NT2/D1 (cell line): ENCODE measurements around the gene CPLANE2.

ENCODE experiments used
- DNase-seq: peaks from one replicate; pipeline ENCODE4 v3.0.0-alpha.2; 2011; ENCODE audit warnings: low read depth, low spot score
- H3K27me3 ChIP-seq: 2 replicates; pipeline ENCODE4 v1.6.0; 2011; ENCODE audit warnings: mild to moderate bottlenecking; ENCODE audit not compliant: insufficient read length, insufficient read depth
- H3K36me3 ChIP-seq: 2 replicates; pipeline ENCODE4 v1.6.1; 2011; ENCODE audit warnings: mild to moderate bottlenecking, low read length, mixed read lengths; ENCODE audit not compliant: insufficient read depth, insufficient read length
- H3K4me1 ChIP-seq: 2 replicates; pipeline ENCODE4 v1.5.1; 2011; ENCODE audit not compliant: insufficient read depth, insufficient read length
- H3K4me3 ChIP-seq: 2 replicates; pipeline ENCODE4 v1.5.1; 2011; ENCODE audit warnings: low read depth; ENCODE audit not compliant: insufficient read length
- H3K9ac ChIP-seq: 2 replicates; pipeline ENCODE4 v1.6.0; 2011; ENCODE audit warnings: low read depth; ENCODE audit not compliant: insufficient read length
- H3K9me3 ChIP-seq: 2 replicates; pipeline ENCODE4 v1.5.1; 2011; ENCODE audit warnings: mild to moderate bottlenecking, low read length; ENCODE audit not compliant: insufficient read depth
- SUZ12 ChIP-seq: IDR thresholded peaks from 2 replicates; pipeline ENCODE4 v1.6.1; 2011; ENCODE audit not compliant: insufficient read length, insufficient read depth; ENCODE audit errors: extremely low read depth
- YY1 ChIP-seq: IDR thresholded peaks from 2 replicates; pipeline ENCODE4 v1.6.1; 2011; ENCODE audit not compliant: insufficient read length, insufficient read depth
- ZNF274 ChIP-seq: IDR thresholded peaks from 2 replicates; pipeline ENCODE4 v1.6.1; 2011; ENCODE audit warnings: mild to moderate bottlenecking, low read depth, low read length

Gene CPLANE2

GRCh38 chr1:16210581-16210980 lies 26.4 kb downstream of the CPLANE2 start:
- no peak overlapping the region for H3K9ac ChIP-seq
- no peak for DNase-seq
- H3K4me3 ChIP-seq, result no peak overlapping the region
- no peak for TF ChIP-seq YY1
- TF ChIP-seq ZNF274, result no peak
- TF ChIP-seq SUZ12, result no peak
- no peaks in the 10 kb centered on the region for H3K36me3 ChIP-seq
- H3K4me1 ChIP-seq, result peaks cover 10% of the 10 kb centered on the region
- H3K27me3 ChIP-seq, result peaks cover 2% of the 10 kb centered on the region
- no peaks in the 10 kb centered on the region for H3K9me3 ChIP-seq

GRCh38 chr1:16209847-16210407 lies 27.1 kb downstream of the CPLANE2 start:
- Histone ChIP-seq H3K27me3 (peaks cover 2% of the 10 kb centered on the region), H3K9ac (peak overlapping the region; percentile 12), H3K4me3 (no peak overlapping the region), H3K4me1 (peaks cover 10% of the 10 kb centered on the region), H3K9me3 (no peaks in the 10 kb centered on the region), H3K36me3 (peaks cover under 1% of the 10 kb centered on the region)
- TF ChIP-seq ZNF274 (no peak), YY1 (no peak), SUZ12 (no peak)
- no peak for DNase-seq

GRCh38 chr1:16209132-16209846 lies 27.7 kb downstream of the CPLANE2 start:
- no peak for DNase-seq
- Histone ChIP-seq H3K4me1 (peaks cover 11% of the 10 kb centered on the region), H3K27me3 (peaks cover 2% of the 10 kb centered on the region), H3K36me3 (peaks cover 7% of the 10 kb centered on the region), H3K9ac (peak overlapping the region; percentile 12), H3K9me3 (no peaks in the 10 kb centered on the region), H3K4me3 (no peak overlapping the region)
- TF ChIP-seq SUZ12, result no peak
- TF ChIP-seq ZNF274, result no peak
- no peak for TF ChIP-seq YY1

- peaks cover 11% of the 10 kb centered on the region for H3K4me1 ChIP-seq
- no peak overlapping the region for H3K4me3 ChIP-seq
- DNase-seq, result no peak
- H3K27me3 ChIP-seq, result peaks cover 2% of the 10 kb centered on the region
- peaks cover 10% of the 10 kb centered on the region for H3K36me3 ChIP-seq
- TF ChIP-seq ZNF274 (no peak), YY1 (no peak), SUZ12 (no peak)
- peak overlapping the region; percentile 21 for H3K9ac ChIP-seq
- no peaks in the 10 kb centered on the region for H3K9me3 ChIP-seq
These were observed 28.6 kb downstream of the CPLANE2 start for GRCh38 chr1:16208270-16208987.

- no peak for DNase-seq
- Histone ChIP-seq H3K9me3 (no peaks in the 10 kb centered on the region), H3K4me1 (peaks cover 11% of the 10 kb centered on the region), H3K9ac (peak overlapping the region; percentile 81), H3K27me3 (peaks cover 2% of the 10 kb centered on the region), H3K36me3 (peaks cover 13% of the 10 kb centered on the region), H3K4me3 (peak overlapping the region; percentile 53)
- TF ChIP-seq ZNF274, result no peak
- TF ChIP-seq SUZ12, result no peak
- TF ChIP-seq YY1, result no peak
These were observed 29.4 kb downstream of the CPLANE2 start for GRCh38 chr1:16207318-16208269.

- DNase-seq, result peak; percentile 94
- peaks cover 16% of the 10 kb centered on the region for H3K36me3 ChIP-seq
- peak overlapping the region; percentile 81 for H3K9ac ChIP-seq
- peak overlapping the region; percentile 53 for H3K4me3 ChIP-seq
- H3K4me1 ChIP-seq, result peaks cover 7% of the 10 kb centered on the region
- no peaks in the 10 kb centered on the region for H3K9me3 ChIP-seq
- peaks cover 2% of the 10 kb centered on the region for H3K27me3 ChIP-seq
- no peak for TF ChIP-seq ZNF274
- no peak for TF ChIP-seq SUZ12
- TF ChIP-seq YY1, result no peak
These were observed 30.3 kb downstream of the CPLANE2 start for GRCh38 chr1:16206547-16207317.
